Fibroblast of pulmonary artery (primary cell): ENCODE data around the gene HOXB4.

Experiments used
- DNase-seq: peaks from one replicate; pipeline ENCODE4 v3.0.0-alpha.2; 2010; ENCODE audit warnings: low read depth
- H3K4me3 ChIP-seq: replicated peaks from 2 replicates; pipeline ENCODE4 v1.5.1; 2011; ENCODE audit warnings: low read depth, mild to moderate bottlenecking, control low read depth, low read length, moderate library complexity
- CTCF ChIP-seq: IDR thresholded peaks from 2 replicates; pipeline ENCODE4 v1.5.1; 2011; ENCODE audit warnings: mild to moderate bottlenecking, control low read depth, low read length, inconsistent platforms; ENCODE audit errors: missing control alignments

Gene HOXB4

GRCh38 chr17:48609759-48610281 lies 31.7 kb upstream of the HOXB4 start:
- no peak for DNase-seq
- peak overlapping the region; percentile 41 for H3K4me3 ChIP-seq
- no peak for TF ChIP-seq CTCF

GRCh38 chr17:48609033-48609432 lies 30.9 kb upstream of the HOXB4 start:
- no peak for DNase-seq
- no peak overlapping the region for H3K4me3 ChIP-seq
- no peak for TF ChIP-seq CTCF

- TF ChIP-seq CTCF: no peak
- no peak overlapping the region for H3K4me3 ChIP-seq
- no peak for DNase-seq
Observed at GRCh38 chr17:48608494-48608834, 30.3 kb upstream of the HOXB4 start.

GRCh38 chr17:48606892-48607614 lies 28.9 kb upstream of the HOXB4 start:
- no peak overlapping the region for H3K4me3 ChIP-seq
- TF ChIP-seq CTCF: no peak
- no peak for DNase-seq

GRCh38 chr17:48605991-48606891 lies 28.1 kb upstream of the HOXB4 start:
- no peak for TF ChIP-seq CTCF
- no peak for DNase-seq
- H3K4me3 ChIP-seq: no peak overlapping the region

- no peak for TF ChIP-seq CTCF
- no peak for DNase-seq
- no peak overlapping the region for H3K4me3 ChIP-seq
Observed at GRCh38 chr17:48605409-48605919, 27.3 kb upstream of the HOXB4 start.
